ENCODE data around the gene DPYSL4.

DPYSL4 gene

DNA sequence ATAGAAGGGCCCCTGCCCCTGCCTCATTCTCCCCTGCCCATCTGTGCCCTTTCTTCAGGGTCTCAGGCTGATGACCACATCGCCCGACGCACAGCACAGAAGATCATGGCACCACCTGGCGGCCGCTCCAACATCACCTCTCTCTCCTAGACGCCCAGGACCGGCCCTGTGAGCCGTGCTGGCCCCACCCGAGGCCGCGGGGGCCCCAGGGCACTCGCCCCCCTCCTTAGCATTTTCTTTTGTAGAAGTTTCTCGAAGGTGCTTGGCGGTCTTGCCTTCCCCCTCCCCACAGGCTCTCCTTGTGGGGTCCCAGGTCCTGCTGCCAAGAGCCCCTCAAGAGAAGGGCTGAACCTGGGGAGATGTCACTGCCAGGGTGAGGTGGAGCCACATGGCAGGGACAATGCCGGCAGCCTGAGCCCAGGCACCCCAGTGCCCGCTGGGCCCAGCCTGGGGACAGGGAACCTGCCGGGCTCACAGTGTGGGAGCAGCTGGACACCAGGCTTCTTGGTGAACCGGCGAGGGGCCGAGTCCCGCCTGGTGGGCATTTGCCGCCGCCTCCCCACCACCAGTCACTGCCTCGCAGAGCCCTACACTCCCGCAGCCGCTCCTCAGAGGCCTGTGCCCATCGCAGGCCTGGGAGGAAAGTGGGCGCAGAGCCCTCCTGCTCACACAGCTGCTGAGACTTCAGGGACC, 18.2 kb downstream of the DPYSL4 start:
- TF ChIP-seq, protein P1, sequence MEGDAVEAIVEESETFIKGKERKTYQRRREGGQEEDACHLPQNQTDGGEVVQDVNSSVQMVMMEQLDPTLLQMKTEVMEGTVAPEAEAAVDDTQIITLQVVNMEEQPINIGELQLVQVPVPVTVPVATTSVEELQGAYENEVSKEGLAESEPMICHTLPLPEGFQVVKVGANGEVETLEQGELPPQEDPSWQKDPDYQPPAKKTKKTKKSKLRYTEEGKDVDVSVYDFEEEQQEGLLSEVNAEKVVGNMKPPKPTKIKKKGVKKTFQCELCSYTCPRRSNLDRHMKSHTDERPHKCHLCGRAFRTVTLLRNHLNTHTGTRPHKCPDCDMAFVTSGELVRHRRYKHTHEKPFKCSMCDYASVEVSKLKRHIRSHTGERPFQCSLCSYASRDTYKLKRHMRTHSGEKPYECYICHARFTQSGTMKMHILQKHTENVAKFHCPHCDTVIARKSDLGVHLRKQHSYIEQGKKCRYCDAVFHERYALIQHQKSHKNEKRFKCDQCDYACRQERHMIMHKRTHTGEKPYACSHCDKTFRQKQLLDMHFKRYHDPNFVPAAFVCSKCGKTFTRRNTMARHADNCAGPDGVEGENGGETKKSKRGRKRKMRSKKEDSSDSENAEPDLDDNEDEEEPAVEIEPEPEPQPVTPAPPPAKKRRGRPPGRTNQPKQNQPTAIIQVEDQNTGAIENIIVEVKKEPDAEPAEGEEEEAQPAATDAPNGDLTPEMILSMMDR (IDR thresholded peaks at IDR 0.05; ENCODE audit: low read depth, low read length) = no peak

DNA sequence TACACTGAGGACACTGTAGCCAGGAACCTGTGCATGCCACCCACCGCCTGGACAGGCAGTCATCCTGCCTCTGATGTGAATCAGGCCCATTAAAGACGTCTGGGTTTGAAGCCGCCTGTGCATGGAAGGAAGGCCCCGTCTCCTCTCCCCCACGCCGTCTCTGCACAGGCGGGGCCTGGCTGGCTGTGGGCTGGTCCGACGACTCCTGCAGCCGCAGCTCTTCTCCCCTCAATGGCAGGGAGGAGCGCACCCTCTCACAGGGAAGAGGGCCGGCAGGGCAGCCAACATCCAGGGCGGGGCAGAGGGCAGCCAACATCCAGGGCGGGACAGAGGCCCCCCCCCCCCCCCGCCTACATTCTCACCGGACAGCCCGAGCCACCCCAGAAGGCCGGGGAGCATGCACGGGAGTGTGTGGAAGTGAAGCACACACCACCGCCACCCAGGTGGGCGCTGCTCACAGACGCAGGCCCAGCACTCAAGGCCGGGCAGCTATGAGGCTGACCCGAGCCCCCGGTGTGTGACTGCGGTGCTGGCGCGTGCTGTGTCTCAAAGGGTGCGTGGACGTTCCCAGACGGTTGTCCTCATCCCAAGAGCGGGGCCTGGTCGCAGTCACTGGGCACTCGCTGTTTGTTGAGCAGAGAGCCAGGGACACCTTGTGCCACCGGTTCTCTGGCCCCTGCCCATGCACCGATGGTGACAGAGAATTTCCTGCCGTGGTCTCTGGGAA, 19.1 kb downstream of the DPYSL4 start:
- TF ChIP-seq, protein P1 (IDR thresholded peaks at IDR 0.05; ENCODE audit: low read depth, low read length) = no peak
- H3K4me3 ChIP-seq (ENCODE audit: low read depth, low read length) = no peak overlapping the region

More for the DNA sequence above, 18.2 kb downstream of the DPYSL4 start:
- H3K4me3 ChIP-seq (ENCODE audit: low read depth, low read length) = no peak overlapping the region

GRCh38 chr10:132206377-132206745, 19.6 kb downstream of the DPYSL4 start:
- TF ChIP-seq, protein P1 (IDR thresholded peaks at IDR 0.05; ENCODE audit: low read depth, low read length) = no peak
- H3K4me3 ChIP-seq (ENCODE audit: low read depth, low read length) = no peak overlapping the region

DNA sequence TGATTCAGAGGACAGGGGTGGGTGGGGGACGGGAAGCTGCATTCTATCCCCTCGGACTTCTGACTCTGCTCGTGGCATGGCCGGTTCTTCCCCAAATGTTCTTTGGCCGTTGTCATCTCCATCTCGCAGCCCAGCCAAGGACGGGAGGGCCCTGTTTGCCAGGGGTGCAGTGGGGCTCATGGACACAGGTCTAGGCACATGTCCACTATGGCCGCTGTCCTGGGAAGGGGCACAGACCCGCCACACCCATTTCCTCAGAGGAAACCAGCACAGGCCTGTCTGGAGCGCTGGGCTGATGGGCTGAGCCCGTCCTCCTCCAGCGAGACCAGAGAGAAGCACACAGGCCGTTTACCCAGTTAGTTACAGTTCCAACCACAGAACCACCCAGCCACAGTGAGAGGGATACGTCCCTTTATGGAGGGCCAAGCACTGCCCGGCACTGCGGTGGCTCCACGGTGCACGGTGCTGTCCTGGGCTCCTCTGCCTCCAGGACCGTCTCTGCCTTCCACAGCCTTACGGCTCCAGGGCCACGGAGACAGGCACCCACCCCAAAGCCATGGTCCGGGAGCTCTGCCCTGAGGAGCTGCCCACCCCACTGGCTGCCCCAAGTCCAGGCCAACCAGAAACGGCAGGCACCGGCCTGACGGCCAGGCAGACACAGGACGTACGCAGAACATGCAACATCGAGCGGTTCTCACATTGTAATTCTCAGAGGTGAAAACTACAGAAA, 20.2 kb downstream of the DPYSL4 start:
- TF ChIP-seq, protein P1 (IDR thresholded peaks at IDR 0.05; ENCODE audit: low read depth, low read length) = no peak
- no peak overlapping the region for H3K4me3 ChIP-seq (ENCODE audit: low read depth, low read length)

DNA sequence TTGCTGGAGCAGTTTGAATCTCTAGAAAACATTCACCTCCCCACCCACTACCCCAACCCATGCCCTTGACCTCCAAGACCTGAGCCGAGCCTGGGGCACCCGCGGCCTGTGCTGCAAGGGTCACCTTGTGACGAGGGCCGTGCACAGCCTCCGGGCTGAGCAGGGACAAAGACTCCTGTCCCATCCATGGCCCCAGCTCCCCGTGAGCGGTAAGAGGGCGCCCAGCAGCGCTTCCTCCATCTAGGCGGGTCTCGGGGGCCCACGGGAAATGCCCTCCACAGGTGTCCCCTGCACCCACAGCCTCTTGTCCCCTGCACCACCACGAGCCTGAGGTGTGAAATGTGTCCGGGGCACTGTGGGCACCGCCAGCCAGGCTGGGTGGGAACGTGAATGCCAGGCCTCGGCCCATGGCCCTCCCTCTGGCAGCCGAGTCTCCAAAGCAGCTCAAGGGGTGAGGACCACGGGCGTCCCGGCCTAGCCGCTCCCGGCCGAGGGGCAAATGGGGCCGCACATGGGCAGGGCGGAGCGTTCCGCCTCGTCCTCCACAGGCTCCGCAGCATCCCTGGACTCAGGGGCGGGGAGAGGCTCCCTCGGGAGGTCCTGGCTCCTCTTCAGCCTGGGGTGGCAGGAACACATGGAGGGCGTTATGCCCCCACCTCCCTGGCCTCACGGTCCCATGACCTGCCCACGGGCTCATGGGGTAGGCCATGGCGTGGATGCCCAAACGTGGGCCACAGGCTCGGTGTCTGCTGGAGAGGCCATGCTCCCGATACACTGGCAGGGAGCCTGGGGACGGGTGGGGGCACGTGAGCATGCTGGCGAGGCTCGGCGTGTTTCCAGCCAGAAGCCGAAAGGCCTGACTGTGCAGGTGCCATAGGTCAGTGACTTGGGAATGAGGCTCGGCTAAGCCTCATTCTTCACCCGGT, 21.1 kb downstream of the DPYSL4 start:
- H3K4me3 ChIP-seq (ENCODE audit: low read depth, low read length) = no peak overlapping the region
- TF ChIP-seq, protein P1 (IDR thresholded peaks at IDR 0.05; ENCODE audit: low read depth, low read length) = no peak

DNA sequence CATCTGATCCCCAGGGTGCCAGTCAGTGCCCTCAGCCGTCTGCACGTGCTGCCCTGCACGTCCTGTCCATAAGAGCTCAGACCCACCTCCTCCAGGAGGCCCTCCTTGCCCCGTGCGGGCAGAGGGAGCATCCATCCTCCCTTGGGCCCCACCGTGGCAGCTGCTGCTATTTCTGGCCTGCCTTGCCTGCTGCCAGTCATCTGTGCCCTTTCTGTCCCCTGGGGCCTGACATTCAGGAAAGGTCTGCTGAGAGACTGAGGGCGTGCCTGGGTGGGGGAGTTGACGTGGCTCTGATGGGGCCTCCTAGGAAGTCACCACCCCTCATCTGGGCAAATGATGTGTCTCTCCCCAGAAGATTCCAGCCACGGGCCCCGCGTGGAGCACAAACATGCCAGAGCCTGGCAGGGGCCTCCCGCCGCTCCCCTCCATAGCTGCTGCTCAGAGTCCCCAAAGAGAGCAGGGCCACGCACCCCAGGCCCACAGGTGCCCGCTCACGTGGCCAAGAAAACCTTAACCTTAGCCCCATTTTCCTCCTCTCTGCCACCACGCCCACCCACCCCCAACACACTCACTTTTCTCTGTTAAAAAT, 21.8 kb downstream of the DPYSL4 start:
- no peak overlapping the region for H3K4me3 ChIP-seq (ENCODE audit: low read depth, low read length)
- TF ChIP-seq, protein P1 (IDR thresholded peaks at IDR 0.05; ENCODE audit: low read depth, low read length) = no peak

Data from WI38 (cell line).